ENCODE data around the gene RANBP1.

DNA sequence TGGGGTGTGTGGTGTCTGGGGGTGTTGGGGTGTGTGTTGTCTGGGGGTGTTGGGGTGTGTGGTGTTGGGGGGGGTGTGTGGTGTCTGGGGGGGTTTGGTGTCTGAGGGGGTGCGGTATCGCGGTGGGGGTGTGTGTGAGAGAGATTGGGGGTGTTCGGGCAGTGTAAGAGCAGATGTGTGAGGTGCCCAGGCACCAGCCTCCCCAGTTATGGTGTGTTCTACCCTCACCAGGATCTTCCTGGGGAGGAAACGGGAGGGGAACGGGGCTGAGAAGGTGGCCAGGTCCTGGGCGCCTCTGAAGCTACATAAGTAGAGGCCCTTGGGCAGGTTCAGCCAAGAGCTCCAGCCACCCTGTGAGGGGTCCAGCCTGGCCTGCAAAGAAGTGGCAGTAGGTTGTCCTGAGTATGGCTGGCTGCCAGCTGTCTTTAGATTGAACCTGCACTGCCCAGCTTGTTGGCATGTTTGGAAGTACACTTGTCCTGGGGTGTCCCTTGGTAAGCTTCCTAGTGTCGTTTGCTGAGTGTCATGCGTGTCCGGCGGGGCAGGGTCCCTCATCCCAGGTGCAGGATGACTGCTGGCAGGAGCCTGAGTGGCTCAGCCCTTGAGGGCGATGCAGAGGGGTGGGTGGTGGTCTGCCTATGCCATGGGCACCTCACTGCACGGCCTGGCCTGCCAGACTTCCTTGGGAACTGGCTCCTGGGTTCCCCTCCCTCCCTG is 7.6 kb downstream of the RANBP1 start:
- TF ChIP-seq CTCF (IDR thresholded peaks at IDR 0.05) (no peak), EP300 (IDR thresholded peaks at IDR 0.05) (no peak), POLR2AphosphoS5 (IDR thresholded peaks at IDR 0.05) (no peak)
